Parathyroid adenoma (tissue), 2 donors: ENCODE results near the gene RPL22.

Source experiments
- H2AFZ ChIP-seq: fragments of 300-600 bp; sonication (generic); one replicate; pipeline ENCODE4 v1.7.0; 2017; ENCODE audit warnings: antibody characterized with exemption, mild to moderate bottlenecking
- H3K27ac ChIP-seq: fragments of 300-600 bp; sonication (generic); one replicate; pipeline ENCODE4 v1.7.0; 2017
- H3K27me3 ChIP-seq: fragments of 300-600 bp; sonication (generic); one replicate; pipeline ENCODE4 v1.7.0; 2017; ENCODE audit warnings: low read length; ENCODE audit not compliant: control insufficient read depth, insufficient read depth
- H3K36me3 ChIP-seq: fragments of 300-600 bp; sonication (generic); one replicate; pipeline ENCODE4 v1.7.0; 2017; ENCODE audit warnings: low read length; ENCODE audit not compliant: control insufficient read depth, insufficient read depth
- H3K4me1 ChIP-seq: fragments of 300-600 bp; sonication (generic); one replicate; pipeline ENCODE4 v1.7.0; 2017; ENCODE audit warnings: control low read depth
- H3K4me2 ChIP-seq: fragments of 300-600 bp; sonication (generic); one replicate; pipeline ENCODE4 v1.7.0; 2017; ENCODE audit warnings: low read length
- H3K4me3 ChIP-seq: fragments of 300-600 bp; sonication (generic); one replicate; pipeline ENCODE4 v1.7.0; 2017; ENCODE audit warnings: low read depth, low read length
- H3K79me2 ChIP-seq: fragments of 300-600 bp; sonication (generic); one replicate; pipeline ENCODE4 v1.7.0; 2017; ENCODE audit warnings: control low read depth
- H3K9ac ChIP-seq: fragments of 300-600 bp; sonication (generic); one replicate; pipeline ENCODE4 v1.7.0; 2017; ENCODE audit warnings: mild to moderate bottlenecking
- H3K9me3 ChIP-seq: fragments of 300-600 bp; sonication (generic); one replicate; pipeline ENCODE4 v1.7.0; 2017; ENCODE audit warnings: low read length; ENCODE audit not compliant: control insufficient read depth
- TF ChIP-seq, protein P1 (sequence below): fragments of 300-600 bp; sonication (generic); IDR thresholded peaks from one replicate; pipeline ENCODE4 v1.7.0; 2017; ENCODE audit warnings: antibody characterized with exemption, mild to moderate bottlenecking
- donor health status: primary hyperparathyroidism.

Gene RPL22

DNA sequence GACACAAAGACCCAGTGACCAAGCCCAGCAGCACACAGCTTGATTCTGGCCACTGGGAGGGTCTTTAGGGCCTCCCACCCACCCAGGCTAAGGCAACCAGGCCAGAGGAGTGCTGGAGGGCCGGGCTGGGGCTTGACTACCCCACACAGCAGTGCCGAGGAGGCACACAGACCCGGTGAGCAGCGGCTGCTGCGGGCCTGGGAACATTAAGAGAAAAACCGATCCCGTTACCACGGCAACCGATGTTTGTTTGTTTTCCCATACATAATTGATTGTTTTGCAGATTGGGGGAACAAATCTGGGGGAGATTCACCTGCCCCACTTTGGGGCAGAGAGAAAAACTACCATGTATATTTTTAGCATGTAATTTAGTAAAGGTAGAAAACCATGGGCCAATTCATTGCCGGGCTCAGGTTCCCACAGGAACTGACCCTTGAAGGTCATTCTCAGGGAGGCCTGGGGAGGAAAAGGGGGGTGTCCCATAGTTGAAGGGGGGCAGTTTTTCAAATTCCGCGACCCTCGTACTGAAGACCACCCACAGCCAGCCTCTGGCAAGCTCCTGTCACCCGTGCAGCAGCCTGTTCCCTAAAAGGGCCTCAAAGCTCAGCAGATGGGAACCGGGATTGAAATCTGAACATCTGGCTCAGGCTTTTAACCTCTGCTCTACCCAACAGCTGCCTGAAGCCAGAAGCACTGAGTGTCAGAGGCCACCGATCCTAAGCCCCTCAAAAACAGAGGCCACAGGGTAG is 54.6 kb downstream of the RPL22 start:
- Histone ChIP-seq H3K9me3 (no peaks in the 10 kb centered on the region), H3K4me2 (no peak overlapping the region), H3K4me1 (no peaks in the 10 kb centered on the region), H3K27me3 (no peaks in the 10 kb centered on the region), H2AFZ (peak overlapping the region; percentile 53), H3K27ac (no peak overlapping the region), H3K9ac (no peak overlapping the region), H3K79me2 (no peaks in the 10 kb centered on the region), H3K4me3 (no peak overlapping the region), H3K36me3 (no peaks in the 10 kb centered on the region)
- TF ChIP-seq, protein P1, sequence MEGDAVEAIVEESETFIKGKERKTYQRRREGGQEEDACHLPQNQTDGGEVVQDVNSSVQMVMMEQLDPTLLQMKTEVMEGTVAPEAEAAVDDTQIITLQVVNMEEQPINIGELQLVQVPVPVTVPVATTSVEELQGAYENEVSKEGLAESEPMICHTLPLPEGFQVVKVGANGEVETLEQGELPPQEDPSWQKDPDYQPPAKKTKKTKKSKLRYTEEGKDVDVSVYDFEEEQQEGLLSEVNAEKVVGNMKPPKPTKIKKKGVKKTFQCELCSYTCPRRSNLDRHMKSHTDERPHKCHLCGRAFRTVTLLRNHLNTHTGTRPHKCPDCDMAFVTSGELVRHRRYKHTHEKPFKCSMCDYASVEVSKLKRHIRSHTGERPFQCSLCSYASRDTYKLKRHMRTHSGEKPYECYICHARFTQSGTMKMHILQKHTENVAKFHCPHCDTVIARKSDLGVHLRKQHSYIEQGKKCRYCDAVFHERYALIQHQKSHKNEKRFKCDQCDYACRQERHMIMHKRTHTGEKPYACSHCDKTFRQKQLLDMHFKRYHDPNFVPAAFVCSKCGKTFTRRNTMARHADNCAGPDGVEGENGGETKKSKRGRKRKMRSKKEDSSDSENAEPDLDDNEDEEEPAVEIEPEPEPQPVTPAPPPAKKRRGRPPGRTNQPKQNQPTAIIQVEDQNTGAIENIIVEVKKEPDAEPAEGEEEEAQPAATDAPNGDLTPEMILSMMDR: no peak

DNA sequence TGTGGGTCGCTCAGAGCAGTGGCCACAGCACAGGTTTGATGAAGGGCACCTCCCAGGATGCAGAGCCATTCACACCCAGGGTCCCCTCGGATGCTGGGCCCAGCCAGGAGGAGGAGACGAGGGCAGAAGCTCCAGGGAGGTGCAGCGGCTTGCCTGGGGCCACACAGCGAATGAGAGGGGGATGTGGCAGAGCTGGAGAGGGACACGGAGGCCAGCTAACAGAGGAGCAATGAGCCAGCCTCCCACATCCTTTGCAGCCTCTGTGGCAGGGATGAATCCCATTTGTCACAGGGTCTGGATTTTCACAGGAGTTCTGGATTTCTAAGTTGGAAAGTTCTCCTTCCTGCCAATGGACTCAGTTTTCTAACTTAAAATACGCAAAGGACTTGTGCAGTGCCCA is 55.2 kb downstream of the RPL22 start:
- H3K4me1 ChIP-seq: no peaks in the 10 kb centered on the region
- no peak overlapping the region for H3K27ac ChIP-seq
- TF ChIP-seq, protein P1: no peak
- no peaks in the 10 kb centered on the region for H3K27me3 ChIP-seq
- H3K79me2 ChIP-seq: no peaks in the 10 kb centered on the region
- H3K36me3 ChIP-seq: no peaks in the 10 kb centered on the region
- no peak overlapping the region for H3K4me2 ChIP-seq
- H2AFZ ChIP-seq: no peak overlapping the region
- H3K9me3 ChIP-seq: no peaks in the 10 kb centered on the region
- no peak overlapping the region for H3K4me3 ChIP-seq
- no peak overlapping the region for H3K9ac ChIP-seq

DNA sequence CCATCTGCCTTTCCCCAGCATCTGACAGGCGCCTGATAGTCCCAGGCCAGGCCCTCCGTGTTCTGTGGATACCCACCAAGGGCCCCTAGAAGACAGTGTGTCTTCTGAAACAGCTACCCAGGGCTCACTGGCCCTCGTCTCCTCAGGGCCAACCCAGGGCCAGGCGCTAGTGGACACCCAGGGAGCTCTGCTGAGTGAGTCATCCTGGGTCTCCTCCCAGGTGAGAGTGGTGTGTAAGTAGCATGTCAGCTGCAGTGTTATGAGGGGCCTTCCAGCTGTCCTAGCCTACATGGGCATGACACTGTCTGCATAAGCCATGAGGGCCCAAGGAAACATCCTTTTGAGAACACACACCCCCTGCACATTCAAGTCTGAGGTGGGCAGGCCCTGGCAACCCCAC is 56.0 kb downstream of the RPL22 start:
- H2AFZ ChIP-seq: no peak overlapping the region
- H3K27me3 ChIP-seq: no peaks in the 10 kb centered on the region
- no peaks in the 10 kb centered on the region for H3K9me3 ChIP-seq
- H3K36me3 ChIP-seq: no peaks in the 10 kb centered on the region
- no peak overlapping the region for H3K4me2 ChIP-seq
- no peaks in the 10 kb centered on the region for H3K79me2 ChIP-seq
- H3K4me1 ChIP-seq: no peaks in the 10 kb centered on the region
- TF ChIP-seq, protein P1: no peak
- no peak overlapping the region for H3K27ac ChIP-seq
- H3K4me3 ChIP-seq: no peak overlapping the region
- H3K9ac ChIP-seq: no peak overlapping the region

DNA sequence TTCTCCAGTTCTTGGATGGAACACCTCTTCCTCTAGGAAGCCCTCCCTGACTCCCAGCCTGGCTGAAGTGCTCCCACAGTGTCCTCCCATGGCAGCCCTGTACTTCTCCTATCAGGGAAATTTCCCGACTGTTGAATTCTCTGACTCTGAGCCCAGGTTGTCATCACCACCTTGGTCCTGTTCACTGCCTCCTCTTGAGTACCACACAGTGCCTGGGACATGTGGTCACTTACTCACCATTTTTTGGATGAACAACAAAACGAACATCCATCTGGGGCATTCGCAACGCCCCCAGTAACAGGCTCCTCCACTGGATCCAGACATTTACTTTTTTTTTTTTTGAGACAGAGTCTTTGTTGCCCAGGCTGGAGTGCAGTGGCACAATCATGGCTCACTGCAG is 56.7 kb downstream of the RPL22 start:
- Histone ChIP-seq H3K27me3 (no peaks in the 10 kb centered on the region), H3K27ac (no peak overlapping the region), H3K4me1 (no peaks in the 10 kb centered on the region), H3K9ac (no peak overlapping the region), H3K4me2 (no peak overlapping the region), H3K9me3 (no peaks in the 10 kb centered on the region), H3K4me3 (no peak overlapping the region), H2AFZ (no peak overlapping the region), H3K79me2 (no peaks in the 10 kb centered on the region), H3K36me3 (no peaks in the 10 kb centered on the region)
- TF ChIP-seq, protein P1: no peak

DNA sequence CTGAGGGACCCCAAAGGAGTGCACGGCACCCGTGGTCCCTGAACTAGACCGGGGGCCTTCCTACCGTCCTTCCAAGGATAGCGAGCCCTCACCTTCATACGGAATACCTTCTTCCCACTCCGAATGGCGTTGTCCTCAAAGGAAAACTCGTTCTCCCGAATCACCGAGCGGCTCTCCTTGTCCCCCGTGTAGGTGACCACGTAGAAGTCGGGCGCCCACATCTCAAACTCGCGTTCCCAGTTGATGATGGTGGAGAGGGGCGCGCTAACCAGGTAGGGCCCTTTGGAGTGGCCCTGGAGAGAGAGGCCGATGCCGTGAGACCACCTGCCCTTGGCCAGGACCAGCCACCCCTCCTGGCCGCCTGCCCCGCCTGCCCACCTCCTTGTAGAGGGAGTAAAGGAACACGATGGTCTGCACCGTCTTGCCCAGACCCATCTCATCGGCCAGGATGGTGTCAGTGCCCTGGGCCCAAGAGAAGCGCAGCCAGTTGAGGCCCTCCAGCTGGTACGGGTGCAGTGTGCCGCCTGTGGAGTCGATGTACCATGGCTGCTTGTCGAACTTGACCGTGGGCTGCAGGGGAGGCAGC is 57.3 kb downstream of the RPL22 start:
- Histone ChIP-seq H3K4me1 (no peaks in the 10 kb centered on the region), H3K79me2 (no peaks in the 10 kb centered on the region), H3K4me2 (no peak overlapping the region), H3K4me3 (no peak overlapping the region), H3K9me3 (no peaks in the 10 kb centered on the region), H3K27ac (no peak overlapping the region), H3K27me3 (no peaks in the 10 kb centered on the region), H3K9ac (no peak overlapping the region), H3K36me3 (no peaks in the 10 kb centered on the region), H2AFZ (no peak overlapping the region)
- TF ChIP-seq, protein P1: no peak
